NT2/D1 (cell line): ENCODE measurements around the gene MMD.

ENCODE experiments used
- DNase-seq: peaks from one replicate; pipeline ENCODE4 v3.0.0-alpha.2; 2011; ENCODE audit warnings: low read depth, low spot score
- H3K27me3 ChIP-seq: 2 replicates; pipeline ENCODE4 v1.6.0; 2011; ENCODE audit warnings: mild to moderate bottlenecking; ENCODE audit not compliant: insufficient read length, insufficient read depth
- H3K36me3 ChIP-seq: 2 replicates; pipeline ENCODE4 v1.6.1; 2011; ENCODE audit warnings: mild to moderate bottlenecking, low read length, mixed read lengths; ENCODE audit not compliant: insufficient read depth, insufficient read length
- H3K4me1 ChIP-seq: 2 replicates; pipeline ENCODE4 v1.5.1; 2011; ENCODE audit not compliant: insufficient read depth, insufficient read length
- H3K4me3 ChIP-seq: 2 replicates; pipeline ENCODE4 v1.5.1; 2011; ENCODE audit warnings: low read depth; ENCODE audit not compliant: insufficient read length
- H3K9ac ChIP-seq: 2 replicates; pipeline ENCODE4 v1.6.0; 2011; ENCODE audit warnings: low read depth; ENCODE audit not compliant: insufficient read length
- H3K9me3 ChIP-seq: 2 replicates; pipeline ENCODE4 v1.5.1; 2011; ENCODE audit warnings: mild to moderate bottlenecking, low read length; ENCODE audit not compliant: insufficient read depth
- SUZ12 ChIP-seq: IDR thresholded peaks from 2 replicates; pipeline ENCODE4 v1.6.1; 2011; ENCODE audit not compliant: insufficient read length, insufficient read depth; ENCODE audit errors: extremely low read depth
- YY1 ChIP-seq: IDR thresholded peaks from 2 replicates; pipeline ENCODE4 v1.6.1; 2011; ENCODE audit not compliant: insufficient read length, insufficient read depth
- ZNF274 ChIP-seq: IDR thresholded peaks from 2 replicates; pipeline ENCODE4 v1.6.1; 2011; ENCODE audit warnings: mild to moderate bottlenecking, low read depth, low read length

The MMD gene

DNA sequence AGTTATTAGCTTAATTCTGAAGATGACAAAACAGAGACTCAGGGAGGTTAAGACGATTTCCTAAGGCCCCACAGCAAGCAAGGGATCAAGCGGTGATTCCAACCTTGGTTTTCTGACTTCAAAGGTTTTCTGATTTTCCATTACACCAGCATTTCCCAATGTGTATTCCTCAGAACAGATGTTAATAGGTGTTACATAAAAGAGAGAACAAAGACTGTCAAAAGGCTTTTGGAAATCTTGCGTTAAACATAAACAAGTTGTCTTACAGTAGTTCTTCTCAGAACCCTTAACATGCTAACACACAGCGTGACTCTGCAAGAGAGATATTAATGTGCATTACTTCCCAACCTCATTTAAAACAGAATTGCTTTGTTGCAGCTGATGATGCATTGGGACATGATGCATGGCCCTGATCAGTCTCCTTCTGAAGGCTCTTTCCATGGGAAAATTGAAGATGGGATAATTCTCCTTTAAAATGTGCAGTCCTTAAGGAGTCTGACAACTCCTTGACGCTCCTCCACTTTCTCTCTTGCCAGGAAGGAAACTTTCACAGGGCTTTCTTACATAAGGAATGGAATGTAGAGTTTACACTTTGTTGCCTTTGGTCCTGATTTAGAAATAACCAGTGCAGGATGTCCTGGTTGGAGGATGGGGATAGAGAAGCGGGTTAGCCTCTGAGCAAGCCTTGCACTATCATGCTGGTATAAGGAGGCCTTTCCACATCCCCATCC is 21.5 kb upstream of the MMD start:
- no peaks in the 10 kb centered on the region for H3K9me3 ChIP-seq
- peaks cover 6% of the 10 kb centered on the region for H3K4me1 ChIP-seq
- H3K4me3 ChIP-seq, result no peak overlapping the region
- H3K27me3 ChIP-seq, result no peaks in the 10 kb centered on the region
- H3K9ac ChIP-seq, result no peak overlapping the region
- TF ChIP-seq SUZ12 (no peak), ZNF274 (no peak), YY1 (no peak)
- H3K36me3 ChIP-seq, result no peaks in the 10 kb centered on the region
- no peak for DNase-seq

DNA sequence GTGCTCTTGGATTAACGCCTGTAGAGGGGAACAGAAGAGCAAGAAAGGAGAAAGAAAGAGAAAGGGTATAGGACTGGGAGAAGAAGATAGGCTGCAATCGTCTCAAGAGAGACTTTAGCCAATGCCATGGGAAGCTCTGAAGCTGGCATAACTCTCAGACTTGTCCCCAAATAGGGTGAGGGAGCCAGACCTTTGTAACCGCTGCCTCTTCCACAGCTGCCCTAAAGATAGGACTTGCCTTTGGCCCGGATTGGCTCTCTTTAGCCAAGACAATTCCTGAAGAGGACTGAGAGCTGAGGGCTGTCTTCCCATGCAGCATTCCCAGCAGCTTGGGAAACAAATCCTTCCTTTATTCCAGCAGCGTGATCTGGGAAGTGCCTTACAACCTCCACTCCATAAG is 20.8 kb upstream of the MMD start:
- Histone ChIP-seq H3K9ac (no peak overlapping the region), H3K36me3 (no peaks in the 10 kb centered on the region), H3K4me3 (no peak overlapping the region), H3K27me3 (no peaks in the 10 kb centered on the region), H3K9me3 (no peaks in the 10 kb centered on the region), H3K4me1 (peaks cover 6% of the 10 kb centered on the region)
- TF ChIP-seq YY1, result no peak
- DNase-seq, result no peak

DNA sequence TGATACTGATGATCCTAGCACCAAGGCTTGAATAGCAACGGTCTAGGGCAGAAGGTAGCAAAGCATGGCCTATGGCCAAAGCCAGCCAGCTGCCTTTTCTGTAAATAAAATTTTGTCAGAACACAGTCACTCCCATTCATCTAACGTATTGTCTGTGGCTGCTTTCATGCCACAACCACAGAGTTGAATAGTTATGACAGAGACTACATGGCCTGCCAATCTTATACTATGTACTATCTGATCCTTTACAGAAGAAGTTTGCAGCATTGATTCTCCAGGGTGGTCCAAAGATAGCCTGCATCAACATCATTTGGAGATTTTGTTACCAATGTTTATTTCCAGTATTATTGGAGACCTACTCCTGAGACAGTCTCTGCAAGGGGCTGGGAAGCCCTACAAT is 19.9 kb upstream of the MMD start:
- Histone ChIP-seq H3K36me3 (no peaks in the 10 kb centered on the region), H3K9me3 (no peaks in the 10 kb centered on the region), H3K4me3 (no peak overlapping the region), H3K9ac (no peak overlapping the region), H3K4me1 (peaks cover 6% of the 10 kb centered on the region), H3K27me3 (no peaks in the 10 kb centered on the region)
- DNase-seq, result no peak
- no peak for TF ChIP-seq YY1
- TF ChIP-seq ZNF274, result no peak
- TF ChIP-seq SUZ12, result no peak

DNA sequence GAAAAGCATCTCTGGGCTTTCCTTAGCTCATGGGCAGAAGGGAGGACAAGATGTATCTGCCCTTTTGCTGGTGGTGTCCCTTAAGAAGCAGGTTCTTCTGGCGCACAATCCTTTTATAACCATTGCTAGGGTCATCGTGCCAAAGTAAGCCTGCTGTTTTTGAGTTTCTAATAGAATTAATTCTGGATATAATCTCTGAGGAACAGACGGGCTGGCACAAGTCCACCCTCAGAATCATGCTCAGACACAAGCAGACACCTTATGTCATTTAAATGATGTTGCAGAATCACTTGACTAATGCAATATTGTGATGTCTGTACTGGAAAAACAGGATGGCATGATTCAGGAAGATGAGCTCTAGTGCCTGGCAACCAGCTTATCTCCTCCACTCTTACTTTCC is 18.8 kb upstream of the MMD start:
- Histone ChIP-seq H3K27me3 (no peaks in the 10 kb centered on the region), H3K9me3 (no peaks in the 10 kb centered on the region), H3K4me1 (peaks cover 6% of the 10 kb centered on the region), H3K9ac (no peak overlapping the region), H3K4me3 (no peak overlapping the region), H3K36me3 (no peaks in the 10 kb centered on the region)
- TF ChIP-seq SUZ12 (no peak), YY1 (no peak), ZNF274 (no peak)
- no peak for DNase-seq

DNA sequence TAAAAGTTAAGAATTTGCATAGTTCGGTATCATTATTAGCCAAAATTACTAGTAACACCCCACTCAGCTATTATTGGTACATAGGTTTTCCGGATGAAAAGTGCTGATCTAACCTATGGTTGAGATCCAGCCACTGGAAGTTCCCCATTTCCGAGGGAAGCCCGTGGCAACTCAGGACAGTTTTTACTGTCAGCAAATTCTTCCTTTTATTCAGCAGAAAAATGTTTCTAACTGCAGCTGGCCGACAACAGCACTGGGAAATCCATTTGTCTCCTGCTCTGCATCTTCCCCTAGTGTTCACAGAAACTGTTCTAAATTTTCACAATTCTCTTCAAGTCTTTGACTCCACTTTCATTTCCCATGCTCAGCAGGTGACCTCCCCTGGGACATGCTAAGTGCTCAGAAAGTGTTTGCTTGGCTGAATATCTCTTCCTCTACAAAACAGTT is 15.5 kb upstream of the MMD start:
- DNase-seq, result no peak
- Histone ChIP-seq H3K27me3 (no peaks in the 10 kb centered on the region), H3K4me3 (no peak overlapping the region), H3K9me3 (no peaks in the 10 kb centered on the region), H3K36me3 (no peaks in the 10 kb centered on the region), H3K4me1 (peaks cover 3% of the 10 kb centered on the region), H3K9ac (no peak overlapping the region)
- TF ChIP-seq YY1 (no peak), ZNF274 (no peak), SUZ12 (no peak)

DNA sequence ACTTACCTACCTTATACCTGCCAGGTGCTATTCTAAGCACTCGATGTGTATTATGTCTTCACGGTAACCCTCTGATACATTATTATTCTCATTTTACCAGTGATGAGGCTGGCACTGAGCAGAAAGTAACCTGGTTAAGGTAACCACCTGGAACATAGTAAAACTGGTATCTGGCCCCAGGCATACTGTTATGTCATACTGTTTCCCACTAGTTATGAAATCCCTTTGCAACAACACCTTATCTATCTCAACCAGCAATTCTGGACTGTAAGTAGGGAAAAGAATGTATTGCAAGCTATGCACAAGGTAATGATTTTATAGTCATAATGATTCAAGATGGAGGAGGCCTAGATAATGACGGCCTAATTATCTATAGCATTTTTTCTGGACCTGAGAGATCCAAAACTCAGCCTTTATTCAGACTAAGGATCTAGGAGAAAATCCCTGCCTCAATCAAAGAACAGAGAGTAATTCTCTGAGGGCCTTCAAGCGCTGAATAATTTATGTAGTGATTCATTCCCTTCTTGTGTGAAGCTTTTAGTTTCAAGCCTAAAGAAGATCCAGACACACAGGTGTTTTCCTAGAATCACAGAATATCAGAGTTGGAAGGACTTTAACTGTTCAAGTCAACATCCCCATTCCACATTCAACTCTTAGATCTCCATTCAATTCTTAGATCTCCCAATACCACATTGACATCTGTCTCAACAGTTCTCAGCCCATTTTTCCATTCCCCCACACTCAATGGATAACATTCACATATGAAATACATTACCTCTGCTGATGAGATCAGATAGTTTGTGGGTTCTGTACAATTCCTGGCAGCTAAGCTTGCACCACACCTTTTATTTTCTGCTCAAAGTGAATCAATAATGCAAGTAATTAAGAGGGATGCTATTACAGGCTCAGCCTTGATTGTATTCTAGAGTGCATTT is 14.9 kb upstream of the MMD start:
- Histone ChIP-seq H3K9ac (no peak overlapping the region), H3K4me1 (peaks cover 3% of the 10 kb centered on the region), H3K4me3 (no peak overlapping the region), H3K36me3 (no peaks in the 10 kb centered on the region), H3K27me3 (no peaks in the 10 kb centered on the region), H3K9me3 (no peaks in the 10 kb centered on the region)
- TF ChIP-seq SUZ12 (no peak), ZNF274 (no peak), YY1 (no peak)
- no peak for DNase-seq

DNA sequence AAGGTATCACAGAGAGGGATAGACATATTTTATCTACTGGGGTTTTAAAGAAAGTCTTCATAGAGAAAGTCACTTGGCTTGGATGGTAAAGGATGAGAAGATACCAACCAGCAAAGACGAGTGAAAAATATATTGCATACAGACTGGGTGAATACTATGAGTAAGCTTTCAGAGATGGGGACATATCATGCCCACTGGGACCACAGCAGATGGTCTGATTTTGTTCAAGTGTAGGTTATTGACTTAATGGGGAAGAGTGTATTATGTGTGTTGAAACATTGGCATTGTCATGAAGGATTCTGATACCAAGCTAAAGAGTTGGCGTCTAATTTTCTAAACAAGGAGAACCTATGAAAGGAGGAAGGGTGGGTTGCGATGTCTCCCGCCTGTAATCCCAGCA is 13.8 kb upstream of the MMD start:
- H3K4me3 ChIP-seq, result no peak overlapping the region
- DNase-seq, result no peak
- H3K4me1 ChIP-seq, result peaks cover 3% of the 10 kb centered on the region
- TF ChIP-seq SUZ12 (no peak), ZNF274 (no peak), YY1 (no peak)
- no peaks in the 10 kb centered on the region for H3K36me3 ChIP-seq
- H3K9ac ChIP-seq, result no peak overlapping the region
- H3K27me3 ChIP-seq, result no peaks in the 10 kb centered on the region
- no peaks in the 10 kb centered on the region for H3K9me3 ChIP-seq
